Prostate gland (tissue), 1 donor: ENCODE results near the gene CELF2.

Experiments
- POLR2A ChIP-seq: fragments of 450-650 bp; IDR thresholded peaks from one replicate; pipeline ENCODE4 v1.6.1; 2016; ENCODE audit warnings: antibody characterized with exemption, mild to moderate bottlenecking
- POLR2AphosphoS5 ChIP-seq: sonication (generic); formaldehyde crosslinking; IDR thresholded peaks from one replicate; pipeline ENCODE4 v1.6.1; 2017; ENCODE audit warnings: antibody characterized with exemption

DNA sequence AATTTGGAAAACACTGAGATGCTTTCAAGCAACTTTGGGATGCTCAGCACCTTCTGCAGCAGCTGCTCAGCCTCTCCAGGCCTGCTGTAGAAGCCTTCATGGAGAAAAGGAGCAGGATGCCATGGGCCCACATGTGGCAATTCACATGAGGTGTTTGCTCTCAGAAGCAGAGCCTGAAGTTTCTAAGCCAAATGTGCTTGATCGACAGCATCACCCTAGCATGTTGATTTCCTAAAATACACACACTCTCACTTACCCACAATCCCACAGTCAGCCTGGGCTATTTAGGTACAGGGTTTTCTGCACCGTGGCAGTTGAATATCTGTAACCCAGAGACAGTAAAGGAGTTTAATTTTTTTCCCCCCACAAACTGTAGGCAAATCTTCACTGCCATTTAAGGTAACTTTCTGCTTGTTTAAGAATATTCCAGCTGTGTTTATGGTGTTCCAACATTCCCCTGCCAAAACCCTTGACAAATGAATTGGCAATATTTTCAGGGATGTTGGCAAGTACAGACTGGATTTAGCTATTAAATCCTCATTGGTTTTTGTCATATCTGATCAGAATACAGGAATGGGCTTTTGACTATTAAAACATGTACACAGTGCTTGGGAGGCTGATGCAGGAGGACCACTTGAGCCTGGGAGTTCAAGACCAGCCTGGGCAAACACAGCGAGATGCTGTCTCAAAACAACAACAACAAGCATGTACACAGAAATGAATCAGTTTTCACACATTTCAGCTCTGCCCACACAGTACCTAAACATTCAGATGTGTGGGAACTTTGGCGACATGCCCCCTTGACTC lies 244.2 kb downstream of the CELF2 start:
- TF ChIP-seq POLR2A (no peak), POLR2AphosphoS5 (no peak)
